22Rv1 (cell line): ENCODE results near the gene GABBR2.

Source experiments
- H3K27ac ChIP-seq: fragments of 450-650 bp; 2 replicates; pipeline ENCODE4 v1.5.1; 2017
- ZFX ChIP-seq: fragments of 450-650 bp; IDR thresholded peaks from 2 replicates; pipeline ENCODE4 v1.6.1; 2017; ENCODE audit warnings: antibody characterized with exemption, borderline replicate concordance
- TF ChIP-seq, protein P1 (sequence below): fragments of 450-650 bp; IDR thresholded peaks from 2 replicates; pipeline ENCODE4 v1.5.1; 2017; ENCODE audit warnings: mild to moderate bottlenecking

GABBR2 gene

DNA sequence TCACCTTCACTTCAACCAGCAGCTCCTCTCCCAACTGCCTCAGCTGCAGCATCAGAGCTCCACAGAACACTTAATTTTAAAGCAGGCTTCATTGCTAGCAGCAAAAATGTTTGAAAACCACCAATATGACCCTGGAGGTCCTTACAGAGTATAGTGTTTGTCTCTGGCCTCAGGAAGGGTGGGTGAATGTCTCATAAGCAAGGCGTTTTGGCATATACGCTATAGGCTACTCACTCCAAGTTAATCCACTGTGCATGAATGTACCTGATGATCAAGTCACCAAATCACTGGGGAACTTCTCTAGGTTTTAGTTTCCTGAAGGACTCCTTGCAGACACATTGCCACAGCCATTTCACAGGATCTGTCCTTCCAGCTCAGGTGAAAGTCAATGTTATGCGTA is 125.3 kb downstream of the GABBR2 start:
- TF ChIP-seq, protein P1, sequence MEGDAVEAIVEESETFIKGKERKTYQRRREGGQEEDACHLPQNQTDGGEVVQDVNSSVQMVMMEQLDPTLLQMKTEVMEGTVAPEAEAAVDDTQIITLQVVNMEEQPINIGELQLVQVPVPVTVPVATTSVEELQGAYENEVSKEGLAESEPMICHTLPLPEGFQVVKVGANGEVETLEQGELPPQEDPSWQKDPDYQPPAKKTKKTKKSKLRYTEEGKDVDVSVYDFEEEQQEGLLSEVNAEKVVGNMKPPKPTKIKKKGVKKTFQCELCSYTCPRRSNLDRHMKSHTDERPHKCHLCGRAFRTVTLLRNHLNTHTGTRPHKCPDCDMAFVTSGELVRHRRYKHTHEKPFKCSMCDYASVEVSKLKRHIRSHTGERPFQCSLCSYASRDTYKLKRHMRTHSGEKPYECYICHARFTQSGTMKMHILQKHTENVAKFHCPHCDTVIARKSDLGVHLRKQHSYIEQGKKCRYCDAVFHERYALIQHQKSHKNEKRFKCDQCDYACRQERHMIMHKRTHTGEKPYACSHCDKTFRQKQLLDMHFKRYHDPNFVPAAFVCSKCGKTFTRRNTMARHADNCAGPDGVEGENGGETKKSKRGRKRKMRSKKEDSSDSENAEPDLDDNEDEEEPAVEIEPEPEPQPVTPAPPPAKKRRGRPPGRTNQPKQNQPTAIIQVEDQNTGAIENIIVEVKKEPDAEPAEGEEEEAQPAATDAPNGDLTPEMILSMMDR: no peak
- no peak for TF ChIP-seq ZFX
- H3K27ac ChIP-seq: no peak overlapping the region

DNA sequence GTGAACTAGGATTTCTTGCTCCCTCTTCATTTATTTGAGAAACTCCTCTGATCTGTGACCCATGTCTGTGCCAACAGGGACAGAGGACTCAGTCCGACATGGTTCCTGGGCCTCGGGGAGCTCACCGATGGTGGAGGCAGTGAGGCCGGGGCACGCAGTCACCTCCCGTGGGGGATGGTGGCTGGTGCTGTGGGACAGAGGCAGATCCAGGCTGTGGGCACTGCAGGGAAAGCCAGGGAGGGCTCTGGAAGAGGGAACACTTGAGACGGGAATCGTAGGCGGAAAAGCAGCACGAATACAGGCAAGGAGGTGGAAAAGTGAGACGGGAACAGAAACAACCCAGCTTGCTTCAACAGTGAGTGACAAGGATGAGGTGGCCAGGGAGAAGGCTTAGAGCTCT is 127.8 kb downstream of the GABBR2 start:
- TF ChIP-seq, protein P1: no peak
- no peak overlapping the region for H3K27ac ChIP-seq

DNA sequence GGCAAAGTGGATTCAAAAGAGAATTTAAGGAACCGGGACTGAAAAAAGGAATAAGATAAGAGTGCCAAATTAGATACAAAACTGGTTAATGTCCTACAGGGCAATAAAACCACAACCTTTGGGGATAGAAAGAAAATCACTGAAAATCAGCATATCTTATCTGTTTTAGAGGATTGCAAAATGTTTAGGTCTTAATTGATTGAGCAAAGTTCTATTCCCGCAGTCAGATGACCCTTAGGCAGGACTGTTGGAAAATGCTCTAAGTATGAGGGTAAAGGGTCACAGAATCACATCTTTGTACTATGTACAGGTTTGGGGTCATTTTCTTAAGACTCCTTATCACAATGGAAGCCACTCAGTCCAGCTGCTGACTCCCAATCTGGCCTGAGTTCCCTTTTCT is 129.0 kb downstream of the GABBR2 start:
- TF ChIP-seq, protein P1: no peak
- no peak for TF ChIP-seq ZFX
- H3K27ac ChIP-seq: no peak overlapping the region

DNA sequence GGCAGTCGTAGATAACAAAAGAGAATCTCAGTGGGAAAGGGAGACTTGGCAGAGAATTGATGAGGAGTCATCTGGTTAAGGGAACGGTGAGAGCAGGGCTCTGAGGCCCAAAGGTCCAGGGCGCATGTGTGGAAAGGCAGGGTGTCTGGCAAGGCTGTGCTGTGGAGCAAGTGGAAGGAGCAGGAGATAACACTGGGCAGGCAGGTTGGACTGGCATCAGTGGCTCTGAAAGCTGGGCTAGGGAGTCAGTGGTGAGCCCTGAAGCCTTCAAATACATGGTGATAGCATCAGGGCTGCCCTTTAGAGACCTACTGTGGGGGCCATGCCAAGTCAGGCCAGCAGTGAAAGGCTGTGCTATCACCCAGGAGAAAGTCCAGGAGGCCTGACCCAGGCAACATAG is 131.3 kb downstream of the GABBR2 start:
- H3K27ac ChIP-seq: no peak overlapping the region
- TF ChIP-seq ZFX: no peak
- TF ChIP-seq, protein P1: no peak

DNA sequence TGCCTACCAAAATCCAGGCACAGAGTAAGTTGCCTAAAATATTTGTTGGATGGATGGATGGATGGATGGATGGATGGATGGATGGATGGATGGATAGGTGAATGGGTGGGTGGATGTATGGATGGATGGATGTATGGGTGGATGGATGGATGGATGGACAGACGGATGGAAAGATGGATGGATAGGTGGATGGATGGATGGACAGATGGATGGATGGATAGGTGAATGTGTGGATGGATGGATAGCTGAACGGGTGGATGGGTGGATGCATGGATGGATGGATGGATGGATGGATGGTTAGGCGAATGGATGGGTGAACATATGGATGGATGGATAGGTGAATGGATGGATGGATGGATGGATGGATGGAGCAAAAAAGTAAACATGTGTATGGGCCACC is 131.9 kb downstream of the GABBR2 start:
- H3K27ac ChIP-seq: no peak overlapping the region
- TF ChIP-seq, protein P1: no peak
- TF ChIP-seq ZFX: no peak

DNA sequence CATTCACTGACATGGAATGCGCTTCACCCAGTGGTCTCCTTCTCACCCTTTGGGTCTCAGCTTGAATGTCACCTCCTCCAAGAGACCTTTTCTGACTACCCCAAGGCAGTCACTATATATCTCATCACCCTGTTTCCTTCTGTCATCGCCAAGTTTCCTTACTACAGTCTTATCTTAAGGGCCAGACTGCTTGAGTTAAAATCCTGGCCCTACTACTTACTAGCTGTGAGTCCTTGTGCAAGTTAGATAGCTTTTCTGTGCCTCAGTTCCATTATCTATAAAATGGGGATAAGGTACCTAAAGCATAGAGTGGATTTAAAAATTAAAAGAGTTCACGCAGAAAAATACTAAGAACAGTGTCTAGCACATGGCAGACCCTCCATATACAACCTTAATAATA is 132.4 kb downstream of the GABBR2 start:
- H3K27ac ChIP-seq: no peak overlapping the region
- TF ChIP-seq, protein P1: no peak
- TF ChIP-seq ZFX: no peak

DNA sequence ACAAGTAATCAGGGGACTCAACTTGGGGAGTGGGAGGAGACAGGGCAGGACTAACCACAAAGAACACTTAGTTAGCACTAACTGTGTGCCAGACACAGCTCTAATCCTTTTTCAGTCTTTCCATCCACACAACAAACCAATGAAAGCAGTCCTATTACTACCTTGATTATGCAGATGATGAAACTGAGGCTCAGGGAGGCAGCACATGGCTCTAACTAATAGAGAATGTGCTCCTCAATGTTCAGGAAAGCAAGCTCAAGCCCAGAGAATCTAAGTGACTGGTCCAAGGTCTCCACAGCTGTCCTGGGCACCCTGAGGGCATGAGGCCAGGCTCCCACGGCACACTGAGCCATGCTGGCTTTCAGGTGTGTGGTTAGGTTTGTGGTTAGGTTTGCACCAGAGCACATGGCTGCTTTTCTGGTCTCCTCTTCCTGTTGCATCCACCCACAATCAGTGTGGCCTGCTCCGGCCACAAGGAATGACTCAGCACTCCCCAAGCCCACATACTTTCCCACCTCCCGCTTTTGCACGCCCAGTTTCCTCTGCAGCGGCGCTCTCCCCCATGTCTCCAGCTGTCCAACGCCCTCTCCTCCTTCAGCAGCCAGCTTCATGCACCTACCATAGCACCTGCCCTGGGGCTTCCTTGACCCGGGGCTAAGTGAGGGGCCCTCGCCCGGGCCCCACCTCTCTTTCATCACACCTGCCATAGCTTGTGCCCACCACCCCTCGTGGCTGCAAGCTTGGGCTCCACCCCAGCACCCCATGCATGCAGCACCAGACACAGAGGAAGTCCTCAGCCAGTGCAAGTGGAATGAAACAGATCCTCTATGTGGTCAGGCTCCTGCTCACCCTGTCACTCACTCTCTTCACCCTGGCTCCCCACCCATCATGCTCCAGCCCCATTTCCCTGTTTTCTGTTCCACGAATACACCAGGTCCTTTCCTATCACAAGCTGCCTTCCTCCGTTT is 133.1 kb downstream of the GABBR2 start:
- no peak overlapping the region for H3K27ac ChIP-seq
- no peak for TF ChIP-seq ZFX
- TF ChIP-seq, protein P1: no peak
